Measurements from ENCODE around the gene CDK17.
A peak's percentile ranks its signal among the peaks of the same experiment; 100 is the strongest.
"Not testable (repeated sequence)": the region's sequence is repeated elsewhere in the genome, so short reads cannot be mapped to it uniquely, and the experiment has no call there.

The CDK17 gene

GRCh38 chr12:96404696-96405095, 4.5 kb upstream of the CDK17 start:
- no peak overlapping the region for H3K4me3 ChIP-seq (replicated peaks; ENCODE audit: low read depth, low read length)
- no peak for DNase-seq (ENCODE audit: extremely low read depth, low read depth)
- TF ChIP-seq, protein P1, sequence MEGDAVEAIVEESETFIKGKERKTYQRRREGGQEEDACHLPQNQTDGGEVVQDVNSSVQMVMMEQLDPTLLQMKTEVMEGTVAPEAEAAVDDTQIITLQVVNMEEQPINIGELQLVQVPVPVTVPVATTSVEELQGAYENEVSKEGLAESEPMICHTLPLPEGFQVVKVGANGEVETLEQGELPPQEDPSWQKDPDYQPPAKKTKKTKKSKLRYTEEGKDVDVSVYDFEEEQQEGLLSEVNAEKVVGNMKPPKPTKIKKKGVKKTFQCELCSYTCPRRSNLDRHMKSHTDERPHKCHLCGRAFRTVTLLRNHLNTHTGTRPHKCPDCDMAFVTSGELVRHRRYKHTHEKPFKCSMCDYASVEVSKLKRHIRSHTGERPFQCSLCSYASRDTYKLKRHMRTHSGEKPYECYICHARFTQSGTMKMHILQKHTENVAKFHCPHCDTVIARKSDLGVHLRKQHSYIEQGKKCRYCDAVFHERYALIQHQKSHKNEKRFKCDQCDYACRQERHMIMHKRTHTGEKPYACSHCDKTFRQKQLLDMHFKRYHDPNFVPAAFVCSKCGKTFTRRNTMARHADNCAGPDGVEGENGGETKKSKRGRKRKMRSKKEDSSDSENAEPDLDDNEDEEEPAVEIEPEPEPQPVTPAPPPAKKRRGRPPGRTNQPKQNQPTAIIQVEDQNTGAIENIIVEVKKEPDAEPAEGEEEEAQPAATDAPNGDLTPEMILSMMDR (IDR thresholded peaks at IDR 0.05; ENCODE audit: low read depth, low read length, missing control alignments) = no peak

DNA sequence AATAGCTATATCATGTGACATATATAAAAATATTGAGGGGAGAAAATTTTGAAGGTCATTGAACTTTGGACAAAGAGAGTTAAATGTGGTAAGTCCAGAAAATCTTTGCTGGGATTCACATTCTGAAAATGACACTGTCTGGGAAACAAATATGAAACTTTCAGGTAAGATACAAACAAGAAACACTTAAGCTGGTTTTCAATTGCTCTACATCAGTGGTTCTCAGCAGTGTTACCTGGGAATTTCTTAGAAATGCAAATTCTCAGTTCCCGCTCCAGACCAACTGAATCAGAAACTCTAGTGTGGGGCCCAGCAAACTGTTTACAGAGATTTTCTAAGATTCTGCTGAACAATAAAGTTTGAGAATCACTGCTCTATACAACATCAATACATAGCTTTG, 3.6 kb upstream of the CDK17 start:
- TF ChIP-seq, protein P1 (IDR thresholded peaks at IDR 0.05; ENCODE audit: low read depth, low read length, missing control alignments) = no peak
- H3K4me3 ChIP-seq (replicated peaks; ENCODE audit: low read depth, low read length) = no peak overlapping the region
- DNase-seq (ENCODE audit: extremely low read depth, low read depth) = no peak

DNA sequence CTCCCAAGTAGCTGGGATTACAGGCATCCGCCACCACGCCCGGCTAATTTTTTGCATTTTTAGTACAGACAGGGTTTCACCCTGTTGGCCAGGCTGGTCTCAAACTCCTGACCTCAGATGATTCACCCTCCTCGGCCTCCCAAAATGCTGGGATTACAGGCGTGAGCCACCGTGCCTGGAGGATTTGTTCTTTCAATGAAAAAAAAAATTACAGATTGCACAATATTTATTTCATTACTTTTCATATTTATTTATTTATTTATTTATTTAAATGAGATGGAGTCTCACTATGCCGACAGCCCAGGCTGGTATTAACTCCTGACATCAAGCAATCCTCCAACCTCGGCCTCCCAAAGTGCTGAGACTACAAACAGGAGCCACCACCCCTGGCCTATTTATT, 2.3 kb upstream of the CDK17 start:
- H3K4me3 ChIP-seq (replicated peaks; ENCODE audit: low read depth, low read length); DNase-seq (ENCODE audit: extremely low read depth, low read depth): not testable (repeated sequence)

DNA sequence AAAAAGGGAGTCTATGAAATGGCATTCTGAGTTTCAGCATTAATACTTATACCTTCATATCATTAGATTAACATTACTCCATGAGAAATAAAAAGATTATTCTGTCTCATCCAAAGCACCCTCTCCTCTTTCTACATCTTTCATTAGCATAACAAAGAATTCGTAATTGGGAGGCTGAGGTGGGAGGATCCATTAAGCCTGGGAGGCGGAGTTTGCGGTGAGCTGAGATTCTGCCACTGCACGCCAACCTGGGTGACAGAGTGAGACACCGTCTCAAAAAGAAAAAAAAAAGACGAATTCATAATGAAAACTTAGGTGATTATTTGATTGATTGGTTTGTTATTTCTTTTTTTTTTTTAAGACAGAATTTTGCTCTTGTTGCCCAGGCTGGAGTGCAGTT, 1.8 kb upstream of the CDK17 start:
- TF ChIP-seq, protein P1 (IDR thresholded peaks at IDR 0.05; ENCODE audit: low read depth, low read length, missing control alignments) = no peak
- no peak for DNase-seq (ENCODE audit: extremely low read depth, low read depth)
- H3K4me3 ChIP-seq (replicated peaks; ENCODE audit: low read depth, low read length) = no peak overlapping the region

DNA sequence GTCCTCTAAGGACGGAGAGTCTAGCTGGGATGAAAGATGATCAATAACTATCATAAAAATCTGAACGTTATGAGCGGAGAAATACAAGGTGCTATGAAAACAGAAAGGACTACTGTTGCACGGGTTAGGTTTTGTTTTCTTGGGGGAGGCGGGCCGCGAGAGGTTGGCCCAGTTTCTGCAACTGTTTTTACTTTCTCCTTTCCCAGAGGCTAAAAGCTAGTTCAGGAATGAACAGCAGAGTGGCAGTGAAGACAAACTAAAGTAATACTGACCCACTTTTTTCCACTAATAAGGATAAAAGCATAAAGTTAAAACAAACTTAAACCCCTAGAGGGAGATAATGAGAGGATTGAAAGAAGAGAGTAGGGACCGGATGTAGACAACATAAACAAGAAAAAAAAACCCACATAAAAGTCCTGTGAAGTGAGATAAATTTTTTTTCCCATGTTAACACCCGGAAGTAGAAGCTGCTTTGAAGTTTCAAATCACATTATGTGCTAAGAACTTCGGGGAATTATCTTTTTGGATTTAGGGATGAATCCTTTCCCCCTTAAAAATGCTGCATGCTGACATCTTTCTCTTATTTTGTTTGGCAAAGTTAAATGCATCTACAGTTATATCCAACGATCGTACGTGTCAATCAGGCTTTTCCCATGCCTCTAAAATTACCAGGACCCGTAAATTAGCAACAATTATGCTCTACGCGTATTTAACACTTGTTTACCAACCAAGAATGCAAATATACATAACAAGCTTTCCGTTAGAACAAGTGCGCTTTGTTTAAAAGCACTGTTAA, 1.0 kb upstream of the CDK17 start:
- TF ChIP-seq, protein P1 (IDR thresholded peaks at IDR 0.05; ENCODE audit: low read depth, low read length, missing control alignments) = peak; percentile 31
- DNase-seq (ENCODE audit: extremely low read depth, low read depth) = peak; percentile 76
- peak overlapping the region; percentile 82 for H3K4me3 ChIP-seq (replicated peaks; ENCODE audit: low read depth, low read length)

DNA sequence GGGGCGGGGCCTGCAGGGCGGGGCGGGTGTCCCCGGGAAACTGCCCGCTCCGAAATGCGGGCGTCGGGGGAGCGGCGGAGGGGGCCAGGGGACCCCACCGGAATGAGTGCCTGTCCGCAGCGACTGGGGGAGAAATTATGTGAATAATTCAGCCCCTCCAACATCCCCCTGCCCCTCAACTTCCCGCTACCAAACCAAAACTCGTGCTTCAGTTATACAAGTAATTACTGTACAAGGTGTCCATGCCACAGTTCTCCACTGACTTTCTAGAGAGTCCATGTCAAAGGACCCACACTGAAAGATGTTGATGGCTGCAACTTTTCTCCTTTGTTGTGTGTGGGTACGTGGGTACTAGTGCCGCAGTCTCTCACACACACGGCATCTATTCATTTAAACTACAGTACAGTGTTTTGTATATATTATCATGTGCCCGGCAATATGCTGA, 414 bp upstream of the CDK17 start:
- TF ChIP-seq, protein P1 (IDR thresholded peaks at IDR 0.05; ENCODE audit: low read depth, low read length, missing control alignments) = no peak
- no peak for DNase-seq (ENCODE audit: extremely low read depth, low read depth)
- H3K4me3 ChIP-seq (replicated peaks; ENCODE audit: low read depth, low read length) = peak overlapping the region; percentile 82

DNA sequence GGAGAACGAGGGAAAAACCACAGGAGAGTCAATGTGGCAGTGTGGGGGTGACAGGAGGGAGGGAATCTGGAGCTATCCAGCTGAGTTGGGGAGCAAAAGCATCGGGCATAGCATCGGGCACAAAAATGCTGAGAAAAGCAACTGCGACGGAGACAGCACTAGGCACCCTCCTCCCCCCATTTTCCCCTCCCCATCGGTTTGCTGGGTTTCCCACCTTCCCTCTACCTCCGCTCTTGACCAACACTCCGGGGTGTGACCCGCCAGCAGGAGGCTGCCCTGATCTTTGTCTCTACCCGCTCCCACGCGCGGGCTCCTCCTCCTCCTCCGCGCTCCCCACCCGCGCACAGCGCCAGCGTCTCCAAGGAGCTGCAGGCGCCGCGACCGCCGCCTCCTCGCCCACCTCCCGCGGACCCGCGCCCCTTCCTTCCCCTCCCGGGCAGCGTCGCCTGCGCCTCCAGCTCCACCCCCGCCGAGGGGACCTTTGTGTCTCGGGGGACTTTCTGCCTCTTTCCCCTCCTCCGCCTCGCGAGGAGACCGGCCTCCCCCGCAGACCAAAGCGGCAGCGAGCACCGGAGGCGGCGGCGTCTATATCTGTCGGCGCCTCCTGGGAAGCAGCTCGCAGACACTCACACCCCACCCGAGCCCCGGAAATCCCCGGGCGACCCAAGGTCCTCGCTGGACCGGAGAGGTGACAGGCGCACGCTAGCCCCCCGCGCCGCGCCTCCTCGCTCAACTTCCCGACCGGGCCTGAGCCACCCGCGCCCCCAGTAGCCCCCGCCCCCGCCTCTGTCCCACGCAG, 920 bp downstream of the CDK17 start:
- DNase-seq (ENCODE audit: extremely low read depth, low read depth) = no peak
- H3K4me3 ChIP-seq (replicated peaks; ENCODE audit: low read depth, low read length) = peak overlapping the region; percentile 82
- TF ChIP-seq, protein P1 (IDR thresholded peaks at IDR 0.05; ENCODE audit: low read depth, low read length, missing control alignments) = peak; percentile 15
